K562 (cell line): Measurements from ENCODE around the gene DIP2C. TPM values are rescaled to one million over a fixed set of nuclear protein-coding genes. Genes with fewer than 3 reads are reported as not detected.

Source experiments
- ATAC-seq: fragments of 200-7000 bp; cut with Tn5 transposase; 3 replicates; pipeline ENCODE4 v1.9.1; 2020; ENCODE audit warnings: moderate library complexity
- BruUV-seq: library from RNA; stranded (reverse); fragments of 400-500 nt; replicated peaks from 2 replicates; lab custom pipeline; 2021; lab: Mats Ljungman, UMichigan
- CTCF ChIA-PET: fragments of 300-600 bp; formaldehyde crosslinking; extraction: SDS; loops from one replicate; lab custom pipeline; 2021; ENCODE audit warnings: low intra/inter-chr PET ratio; lab: Yijun Ruan, JAX
- POLR2A ChIA-PET: fragments of 300-600, 350-650 bp; sonication (Branson Sonifier 250); formaldehyde crosslinking; extraction: SDS; loops from one replicate; lab custom pipeline; 2021; ENCODE audit warnings: antibody characterized with exemption, inconsistent platforms; lab: Yijun Ruan, JAX
- DNase-seq, 4 experiments: peaks; one replicate each; pipeline versions ENCODE4 v3.0.0 to v3.0.0-alpha.2; 2011 to 2018; ENCODE audit warnings: low spot score in 3 of 4, mixed read lengths in 3 of 4; ENCODE audit errors: extremely low read depth in 1 of 4
- FAIRE-seq: peaks from 2 replicates; lab custom pipeline; 2011; peaks lifted over from hg19 to GRCh38; lab: Jason Lieb, UNC
- H2AFZ ChIP-seq: 2 replicates; pipeline ENCODE4 v1.6.0; 2011; ENCODE audit warnings: low read depth, low read length, control low read depth, inconsistent platforms
- H3K27ac ChIP-seq: fragments of 200-600 bp; 3 replicates; pipeline ENCODE4 v1.8.0; 2011; ENCODE audit warnings: low read depth, mild to moderate bottlenecking, control low read depth, inconsistent platforms, low read length, moderate library complexity, mixed read lengths; ENCODE audit errors: extremely low read depth
- H3K27me3 ChIP-seq, 2 experiments: fragments of 300-600 bp in 1 of 2; 2 replicates in 1 of 2; 3 replicates in 1 of 2; pipeline versions ENCODE4 v1.6.0 to v1.8.0; 2011; ENCODE audit warnings: inconsistent platforms in 2 of 2, low read length in 2 of 2, mild to moderate bottlenecking in 1 of 2, mixed read lengths in 1 of 2, moderate library complexity in 1 of 2; ENCODE audit not compliant: control insufficient read depth in 2 of 2, insufficient read depth in 2 of 2
- H3K36me3 ChIP-seq: fragments of 300-600 bp; 3 replicates; pipeline ENCODE4 v1.8.0; 2011; ENCODE audit warnings: mild to moderate bottlenecking, low read length, inconsistent platforms; ENCODE audit not compliant: control insufficient read depth, insufficient read depth
- H3K4me1 ChIP-seq, 2 experiments: fragments of 200-600 bp in 1 of 2; replicated peaks in 1 of 2; 2 replicates in 1 of 2; 3 replicates in 1 of 2; pipeline versions ENCODE4 v1.5.1 to v1.8.0; 2011; ENCODE audit warnings: inconsistent platforms in 2 of 2, low read length in 2 of 2, mild to moderate bottlenecking in 1 of 2, mixed read lengths in 1 of 2, moderate library complexity in 1 of 2; ENCODE audit not compliant: control insufficient read depth in 2 of 2, insufficient read depth in 2 of 2
- H3K4me2 ChIP-seq: 2 replicates; pipeline ENCODE4 v1.6.1; 2011; ENCODE audit warnings: low read length, control low read depth, inconsistent platforms, mixed read lengths; ENCODE audit not compliant: insufficient read depth
- H3K4me3 ChIP-seq: fragments of 200-600 bp; sonication (generic), shearing (Covaris generic); 2 replicates; pipeline ENCODE4 v1.5.1; 2016; ENCODE audit warnings: control low read depth, inconsistent platforms
- H3K79me2 ChIP-seq: fragments of 200-600 bp; 3 replicates; pipeline ENCODE4 v1.8.0; 2011; ENCODE audit warnings: low read length, inconsistent platforms; ENCODE audit not compliant: control insufficient read depth, insufficient read depth
- H3K9ac ChIP-seq, 2 experiments: 2 replicates each; pipeline versions ENCODE4 v1.6.0 to v1.6.1; 2011; ENCODE audit warnings: low read depth in 2 of 2, low read length in 2 of 2, control low read depth in 1 of 2, inconsistent platforms in 1 of 2, mild to moderate bottlenecking in 1 of 2, mixed read lengths in 1 of 2; ENCODE audit not compliant: insufficient read depth in 1 of 2
- H3K9me1 ChIP-seq: one replicate; pipeline ENCODE4 v1.6.0; 2011; ENCODE audit warnings: inconsistent platforms, mild to moderate bottlenecking, low read length, moderate library complexity; ENCODE audit not compliant: control insufficient read depth, insufficient read depth
- H3K9me3 ChIP-seq: replicated peaks from 2 replicates; pipeline ENCODE4 v1.5.1; 2011; ENCODE audit warnings: low read depth, low read length, inconsistent platforms; ENCODE audit not compliant: control insufficient read depth, insufficient read depth
- H4K20me1 ChIP-seq: replicated peaks from 2 replicates; pipeline ENCODE4 v1.6.1; 2011; ENCODE audit warnings: low read length, inconsistent platforms, mixed read lengths; ENCODE audit not compliant: control insufficient read depth, insufficient read depth
- CBX8 ChIP-seq: fragments of 200-600 bp; sonication (generic); IDR thresholded peaks from 2 replicates; pipeline ENCODE4 v1.6.1; 2012; ENCODE audit warnings: borderline replicate concordance, mixed run types, low read depth, mild to moderate bottlenecking, moderate library complexity, mixed read lengths, low read length, control low read depth, inconsistent platforms; ENCODE audit not compliant: poor library complexity, severe bottlenecking; ENCODE audit errors: extremely low read depth
- ELF4 ChIP-seq: fragments of 450-650 bp; formaldehyde crosslinking; IDR thresholded peaks from 2 replicates; pipeline ENCODE4 v1.4.0; 2022; ENCODE audit warnings: missing genetic modification characterization
- FOXM1 ChIP-seq, 2 experiments: fragments of 450-650 bp in 1 of 2; sonication (generic) in 1 of 2; formaldehyde crosslinking in 1 of 2; IDR thresholded peaks; 2 replicates each; pipeline versions ENCODE4 v1.6.1 to v1.9.0; 2017 to 2022; ENCODE audit warnings: low read depth in 2 of 2, mild to moderate bottlenecking in 2 of 2, missing genetic modification reagents in 1 of 2, moderate library complexity in 1 of 2
- MAFG ChIP-seq: fragments of 450-650 bp; conservative IDR thresholded peaks from 2 replicates; pipeline ENCODE4 v1.6.1; 2016; ENCODE audit warnings: missing genetic modification characterization, missing compliant biosample characterization
- POLR2H ChIP-seq: IDR thresholded peaks from 2 replicates; pipeline ENCODE4 v1.6.1; 2016; ENCODE audit warnings: missing genetic modification characterization, low read depth, mild to moderate bottlenecking, control low read depth, missing compliant biosample characterization, moderate library complexity
- SMARCE1 ChIP-seq: fragments of 450-650 bp; IDR thresholded peaks from 2 replicates; pipeline ENCODE4 v1.7.1; 2016; ENCODE audit warnings: mild to moderate bottlenecking
- STAG1 ChIP-seq: sonication (generic); formaldehyde crosslinking; IDR thresholded peaks from 2 replicates; pipeline ENCODE4 v1.5.0; 2020; ENCODE audit warnings: missing genetic modification reagents, borderline replicate concordance
- ZHX1 ChIP-seq: fragments of 150-350 bp; conservative IDR thresholded peaks from 2 replicates; pipeline ENCODE4 v1.6.1; 2014; ENCODE audit warnings: low read length
- ZNF507 ChIP-seq: conservative IDR thresholded peaks from 2 replicates; pipeline ENCODE4 v1.6.1; 2017; ENCODE audit warnings: missing genetic modification characterization, missing compliant biosample characterization
- WGBS: fragments of 100-300 bp; shearing (Covaris generic); methylation state at CpG from one replicate; pipeline ENCODE4 v1.1.6; 2016; ENCODE audit warnings: low coverage, mixed read lengths; ENCODE audit not compliant: insufficient coverage; ENCODE audit errors: missing lambda C conversion rate; 5-methylcytosine and 5-hydroxymethylcytosine counted together
- in situ Hi-C: fragments of 300-500 bp; cut with MboI; formaldehyde crosslinking; loops from 4 replicates; pipeline ENCODE4 v1.15.0; 2018; ENCODE audit warnings: inconsistent platforms, mixed read lengths
- intact Hi-C: fragments of 100-400 bp; cut with micrococcal nuclease; formaldehyde crosslinking; loops from 2 replicates; pipeline ENCODE4 v1.14.2; 2022
- polyA plus RNA-seq, 8 experiments: library from polyadenylated mRNA; depleted of rRNA in 4 of 8; stranded (reverse) in 5 of 8; unstranded in 3 of 8; fragments of >200 nt; fragmentation: Nextera tagmentation in 2 of 8; fragmentation: Illumina TruSeq in 1 of 8; extraction: Ambion mirVana in 2 of 8; extraction: Trizol in 1 of 8; gene quantifications; 2 replicates each; pipeline versions ENCODE4 v1.2.1 to v1.2.3, GENCODE V29; 2011 to 2014; ENCODE audit warnings: inconsistent platforms in 1 of 8, missing spikeins in 1 of 8
- total RNA-seq, 7 experiments: library from RNA; depleted of rRNA in 6 of 7; stranded (reverse); fragments of >200 nt in 6 of 7; fragmentation: Illumina TruSeq in 2 of 7; extraction: Trizol in 2 of 7; gene quantifications; 2 replicates each; pipeline versions ENCODE4 v1.2.1 to v1.2.3, GENCODE V29; 2011 to 2021; ENCODE audit warnings: low replicate concordance in 1 of 7

DIP2C gene
- total and polyA plus RNA-seq, 9 of the 15 experiments (the other 6 are each of a cell fraction or from before 2014, with no cell fraction given): 0.01 TPM; not detected in 8

- no peaks in the 10 kb centered on the region for H3K9me1 ChIP-seq
- no peaks in the 10 kb centered on the region for H3K36me3 ChIP-seq
- intact Hi-C loops: no loop called here
- no peak for ATAC-seq
- peaks cover 2 to 16% of the 10 kb centered on the region in 2 experiments; a peak in 4 of 5 replicates for H3K27me3 ChIP-seq
- no peak for DNase-seq
- ChIA-PET CTCF (no interaction called here), POLR2A (no interaction called here)
- in situ Hi-C loops: no loop called here
- H3K4me1 ChIP-seq: no peaks in the 10 kb centered on the region
- FAIRE-seq: no peak
- no peak overlapping the region for H3K9ac ChIP-seq
- no peaks in the 10 kb centered on the region for H4K20me1 ChIP-seq
- H3K4me3 ChIP-seq: no peak overlapping the region
- H3K4me2 ChIP-seq: no peak overlapping the region
- TF ChIP-seq FOXM1 (IDR thresholded peaks at IDR 0.05; ENCODE audit: low read depth) (no peak), FOXM1 (CRISPR knock-in tag; IDR thresholded peaks at IDR 0.05; ENCODE audit: low read depth) (no peak), ELF4 (CRISPR knock-in tag) (no peak), ZHX1 (no peak), SMARCE1 (no peak), STAG1 (CRISPR knock-in tag) (no peak), ZNF507 (no peak), CBX8 (no peak), MAFG (no peak), POLR2H (no peak)
- H3K9me3 ChIP-seq: no peaks in the 10 kb centered on the region
- H3K27ac ChIP-seq: no peak overlapping the region
- H3K79me2 ChIP-seq: no peaks in the 10 kb centered on the region
- BruUV-seq: no TSS peak
- no peak overlapping the region for H2AFZ ChIP-seq
- WGBS: 0% methylated on average over 6 of the region's 9 CpGs
Observed at GRCh38 chr10:733086-733485, 43.6 kb upstream of the DIP2C start.
